Measurements from ENCODE around the gene PMCH.

GRCh38 chr12:102163383-102163782 lies 34.2 kb downstream of the PMCH start:
- TF ChIP-seq EZH2 (IDR thresholded peaks at IDR 0.05; ENCODE audit: insufficient read depth, poor library complexity, severe bottlenecking): no peak
- no peak for TF ChIP-seq EZH2phosphoT487 (IDR thresholded peaks at IDR 0.05; ENCODE audit: insufficient read depth, low read depth)
